Sigmoid colon (tissue), 7 donors: ENCODE measurements around the gene SLCO2B1. TPM values are rescaled to one million over a fixed set of nuclear protein-coding genes. Genes with fewer than 3 reads are reported as not detected.
"Not testable (repeated sequence)": the region's sequence is repeated elsewhere in the genome, so short reads cannot be mapped to it uniquely, and the experiment has no call there.

ENCODE experiments used
- DNase-seq: peaks from one replicate; pipeline ENCODE4 v3.0.0-alpha.2; 2019
- H3K27ac ChIP-seq, 4 donors: fragments of 200-600 bp; sonication (generic); one replicate each; pipeline ENCODE4 v1.5.1; 2016 to 2019; ENCODE audit warnings: mild to moderate bottlenecking in 1 of 4
- H3K27me3 ChIP-seq, 3 donors: fragments of 200-600 bp; sonication (generic); one replicate each; pipeline ENCODE4 v1.5.1; 2019; ENCODE audit warnings: mild to moderate bottlenecking in 1 of 3
- H3K36me3 ChIP-seq, 4 donors: fragments of 200-600 bp; sonication (generic); one replicate each; pipeline ENCODE4 v1.5.1; 2016 to 2019
- H3K4me1 ChIP-seq, 4 donors: fragments of 200-600 bp; sonication (generic); one replicate each; pipeline ENCODE4 v1.5.1; 2017 to 2019
- H3K4me3 ChIP-seq, 4 donors: fragments of 200-600 bp; sonication (generic); one replicate each; pipeline ENCODE4 v1.5.1; 2017 to 2019; ENCODE audit warnings: mild to moderate bottlenecking in 2 of 4, moderate library complexity in 1 of 4
- H3K9me3 ChIP-seq, 4 donors: fragments of 200-600 bp in 3 of 4; sonication (generic) in 3 of 4; one replicate each; pipeline versions ENCODE4 v1.5.1 to v1.6.1; 2013 to 2019
- EP300 ChIP-seq, 4 donors: sonication (generic); formaldehyde crosslinking; IDR thresholded peaks; one replicate each; pipeline ENCODE4 v1.6.1; 2017; ENCODE audit warnings: antibody characterized with exemption in 4 of 4
- POLR2A ChIP-seq, 2 donors: fragments of 450-650 bp; IDR thresholded peaks; one replicate each; pipeline ENCODE4 v1.6.1; 2016; ENCODE audit warnings: antibody characterized with exemption in 2 of 2, mild to moderate bottlenecking in 2 of 2, moderate library complexity in 2 of 2
- POLR2AphosphoS5 ChIP-seq, 4 donors: sonication (generic); formaldehyde crosslinking; IDR thresholded peaks; one replicate each; pipeline ENCODE4 v1.6.1; 2017; ENCODE audit warnings: antibody characterized with exemption in 4 of 4
- WGBS, 2 donors: extraction: QIAGEN DNeasy Blood & Tissue Kit; methylation state at CpG; one replicate each; pipeline ENCODE4 v1.1.7; 2013; 5-methylcytosine and 5-hydroxymethylcytosine counted together
- intact Hi-C: fragments of 100-400 bp; cut with DNase I; formaldehyde crosslinking; loops from one replicate; pipeline ENCODE4 v1.15.1; 2023
- polyA plus RNA-seq, 3 donors: library from polyadenylated mRNA; stranded (reverse); fragments of 200-250 nt; gene quantifications; one replicate each; pipeline ENCODE4 v1.2.3, GENCODE V29; 2013
- total RNA-seq, 4 donors: library from RNA; depleted of rRNA; stranded (reverse); fragments of >200 nt; gene quantifications; one replicate each; pipeline ENCODE4 v1.1.0, GENCODE V29; 2016
- TF ChIP-seq, protein P1 (sequence below), 4 experiments: fragments of 450-650 bp in 3 of 4; fragments of 200-600 bp in 1 of 4; IDR thresholded peaks; one replicate each; pipeline ENCODE4 v1.5.1; 2016 to 2019; ENCODE audit warnings: antibody characterized with exemption in 4 of 4, mild to moderate bottlenecking in 3 of 4, moderate library complexity in 2 of 4
- donor health status: healthy with polysubstance abuse.
- donor health status: Bipolar disorder and iron deficiency.
- donor health status: healthy.

Gene SLCO2B1
- total RNA-seq (10 to 100 TPM; 19.4 to 31.7 (median 29.6) TPM), polyA plus RNA-seq (10 to 100 TPM in 2 of 3 donors, 1 to 10 TPM in 1; 7.8 to 47.0 (median 22.4) TPM)

DNA sequence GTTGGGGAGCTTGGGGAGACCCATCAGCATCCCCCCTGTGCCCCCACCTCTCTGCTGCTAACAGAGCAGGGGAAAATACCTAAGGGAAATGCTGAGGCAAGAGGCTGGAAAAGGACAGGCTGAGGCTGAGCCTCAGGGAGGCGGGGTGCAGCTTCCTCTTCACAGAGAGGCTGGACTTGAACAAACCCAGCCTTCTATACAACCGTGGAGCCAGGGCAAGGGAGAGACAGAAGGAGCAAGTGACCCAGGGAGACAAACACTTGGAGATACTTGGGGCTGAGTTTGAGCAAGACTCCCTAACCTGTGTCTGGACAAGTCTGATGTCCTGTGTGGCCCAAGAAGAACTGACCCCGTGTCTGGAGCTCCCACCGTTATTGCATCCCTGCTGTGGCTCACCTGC is at the start of gene SLCO2B1:
SLCO2B1 (plus strand) TSS at position 229 of the 400 bp plus-strand sequence. CDS start 275 bp downstream, outside the sequence.
- H3K27ac ChIP-seq = peak within 1 kb of the TSS in 2 of 4 donors; percentile 38 to 44
- H3K4me3 ChIP-seq = peak within 1 kb of the TSS in 3 of 4 donors; percentile 17 to 37 (median 30)
- WGBS, 2 donors = 10 to 40% methylated on average over 4 of the region's 4 CpGs

DNA sequence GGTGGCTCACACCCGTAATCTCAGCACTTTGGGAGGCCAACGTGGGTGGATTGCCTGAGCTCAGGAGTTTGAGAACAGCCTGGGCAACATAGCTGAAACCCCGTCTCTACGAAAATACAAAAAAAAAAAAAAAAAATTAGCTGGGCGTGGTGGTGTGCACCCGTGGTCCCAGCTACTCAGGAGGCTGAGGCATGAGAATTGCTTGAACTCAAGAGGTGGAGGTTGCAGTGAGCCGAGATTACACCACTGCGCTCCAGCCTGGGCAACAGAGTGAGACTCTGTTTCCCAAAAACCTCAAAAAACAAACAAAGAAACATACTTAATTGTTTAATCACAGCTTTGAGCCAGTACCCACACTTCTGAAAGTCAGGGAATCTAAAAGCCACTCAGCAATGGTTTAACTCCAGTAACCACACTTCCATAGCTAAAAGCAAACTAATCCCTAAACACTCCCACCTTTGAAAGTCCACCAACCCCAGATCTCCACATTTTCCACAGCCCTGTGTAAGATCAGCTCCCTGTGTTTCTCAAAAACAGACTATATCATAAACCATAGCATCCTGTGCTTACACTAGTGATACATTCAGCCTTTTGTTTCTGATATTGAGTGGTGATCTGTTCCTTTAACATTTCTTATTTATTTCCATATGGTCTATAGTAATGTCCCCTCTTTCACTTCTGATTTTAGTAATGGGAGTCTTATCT is 49.3 kb upstream of the SLCO2B1 start:
- no peak for DNase-seq
- WGBS, 2 donors = 74 to 85% methylated on average over 8 of the region's 8 CpGs
- no peaks in the 10 kb centered on the region for H3K4me1 ChIP-seq
- H3K4me3 ChIP-seq = no peak overlapping the region
- no peaks in the 10 kb centered on the region for H3K9me3 ChIP-seq
- TF ChIP-seq EP300 (IDR thresholded peaks at IDR 0.05) (no peak), POLR2A (IDR thresholded peaks at IDR 0.05) (no peak), POLR2AphosphoS5 (IDR thresholded peaks at IDR 0.05) (no peak)
- TF ChIP-seq, protein P1, sequence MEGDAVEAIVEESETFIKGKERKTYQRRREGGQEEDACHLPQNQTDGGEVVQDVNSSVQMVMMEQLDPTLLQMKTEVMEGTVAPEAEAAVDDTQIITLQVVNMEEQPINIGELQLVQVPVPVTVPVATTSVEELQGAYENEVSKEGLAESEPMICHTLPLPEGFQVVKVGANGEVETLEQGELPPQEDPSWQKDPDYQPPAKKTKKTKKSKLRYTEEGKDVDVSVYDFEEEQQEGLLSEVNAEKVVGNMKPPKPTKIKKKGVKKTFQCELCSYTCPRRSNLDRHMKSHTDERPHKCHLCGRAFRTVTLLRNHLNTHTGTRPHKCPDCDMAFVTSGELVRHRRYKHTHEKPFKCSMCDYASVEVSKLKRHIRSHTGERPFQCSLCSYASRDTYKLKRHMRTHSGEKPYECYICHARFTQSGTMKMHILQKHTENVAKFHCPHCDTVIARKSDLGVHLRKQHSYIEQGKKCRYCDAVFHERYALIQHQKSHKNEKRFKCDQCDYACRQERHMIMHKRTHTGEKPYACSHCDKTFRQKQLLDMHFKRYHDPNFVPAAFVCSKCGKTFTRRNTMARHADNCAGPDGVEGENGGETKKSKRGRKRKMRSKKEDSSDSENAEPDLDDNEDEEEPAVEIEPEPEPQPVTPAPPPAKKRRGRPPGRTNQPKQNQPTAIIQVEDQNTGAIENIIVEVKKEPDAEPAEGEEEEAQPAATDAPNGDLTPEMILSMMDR (IDR thresholded peaks at IDR 0.05) = no peak
- no peak overlapping the region for H3K27ac ChIP-seq
- H3K36me3 ChIP-seq = no peaks in the 10 kb centered on the region
- intact Hi-C loops = no loop called here
- no peaks in the 10 kb centered on the region for H3K27me3 ChIP-seq

More for the DNA sequence above, at the start of gene SLCO2B1:
- TF ChIP-seq POLR2A (IDR thresholded peaks at IDR 0.05) (no peak), EP300 (IDR thresholded peaks at IDR 0.05) (no peak), POLR2AphosphoS5 (IDR thresholded peaks at IDR 0.05) (peak in 1 of 4 donors; percentile 26)
- Histone ChIP-seq H3K36me3 (no peaks in the 10 kb centered on the region), H3K4me1 (no peaks in the 10 kb centered on the region), H3K9me3 (no peaks in the 10 kb centered on the region), H3K27me3 (no peaks in the 10 kb centered on the region)
- intact Hi-C loops = no loop called here
- DNase-seq = no peak

- H3K4me3 ChIP-seq = no peak overlapping the region
- no peaks in the 10 kb centered on the region for H3K27me3 ChIP-seq
- DNase-seq = no peak
- intact Hi-C loops = no loop called here
- no peaks in the 10 kb centered on the region for H3K36me3 ChIP-seq
- WGBS, 2 donors = 76 to 80% methylated on average over 5 of the region's 5 CpGs
- H3K27ac ChIP-seq = no peak overlapping the region
- no peaks in the 10 kb centered on the region for H3K9me3 ChIP-seq
- TF ChIP-seq, protein P1 (IDR thresholded peaks at IDR 0.05) = no peak
- no peak for TF ChIP-seq POLR2AphosphoS5 (IDR thresholded peaks at IDR 0.05)
- TF ChIP-seq EP300 (IDR thresholded peaks at IDR 0.05) = no peak
- no peak for TF ChIP-seq POLR2A (IDR thresholded peaks at IDR 0.05)
- H3K4me1 ChIP-seq = no peaks in the 10 kb centered on the region
Observed at GRCh38 chr11:75103380-75104026, 47.4 kb upstream of the SLCO2B1 start.

GRCh38 chr11:75105462-75105925 is 45.4 kb upstream of the SLCO2B1 start:
- intact Hi-C loops = no loop called here

DNA sequence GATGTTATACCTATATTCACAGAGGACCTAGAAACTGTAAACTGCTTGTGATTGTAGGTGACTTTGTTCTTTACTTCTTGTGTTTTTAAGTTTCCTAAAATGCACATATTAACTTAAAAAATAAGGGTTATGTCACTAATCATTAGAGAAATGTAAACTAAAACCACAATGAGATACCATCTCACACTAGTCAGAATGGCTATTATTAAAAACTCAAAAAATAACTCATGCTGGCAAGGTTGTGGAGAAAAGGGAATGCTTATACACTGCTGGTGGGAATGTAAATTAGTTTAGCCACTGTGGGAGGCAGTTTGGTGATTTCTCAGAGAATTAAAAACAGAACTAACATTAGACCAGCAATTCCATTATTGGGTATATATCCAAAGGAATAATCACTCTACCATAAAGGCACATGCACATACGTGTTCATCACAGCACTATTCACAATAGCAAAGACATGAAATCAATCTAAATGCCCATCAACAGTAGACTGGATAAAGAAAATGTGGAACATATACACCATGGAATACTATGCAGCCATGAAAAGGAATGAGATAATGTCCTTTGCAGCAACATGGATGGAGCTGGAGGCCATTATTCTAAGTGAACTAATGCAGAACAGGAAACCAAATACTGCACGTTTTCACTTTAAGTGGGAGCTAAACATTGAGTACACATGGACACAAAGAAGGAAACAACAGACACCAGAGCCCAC is 44.8 kb upstream of the SLCO2B1 start:
- intact Hi-C loops, H3K4me3 ChIP-seq, H3K4me1 ChIP-seq, H3K27me3 ChIP-seq, H3K36me3 ChIP-seq, H3K27ac ChIP-seq, DNase-seq, H3K9me3 ChIP-seq: not testable (repeated sequence)
- WGBS, 2 donors = 77% methylated on average over 2 of the region's 2 CpGs

More at GRCh38 chr11:75105462-75105925, 45.4 kb upstream of the SLCO2B1 start:
- no peak for DNase-seq
- H3K27ac ChIP-seq = no peak overlapping the region
- TF ChIP-seq POLR2A (IDR thresholded peaks at IDR 0.05) (no peak), POLR2AphosphoS5 (IDR thresholded peaks at IDR 0.05) (no peak), EP300 (IDR thresholded peaks at IDR 0.05) (no peak)
- TF ChIP-seq, protein P1 (IDR thresholded peaks at IDR 0.05) = no peak
- no peaks in the 10 kb centered on the region for H3K4me1 ChIP-seq
- H3K36me3 ChIP-seq = no peaks in the 10 kb centered on the region
- 47 to 66% methylated on average over 9 of the region's 9 CpGs for WGBS, 2 donors
- H3K27me3 ChIP-seq = no peaks in the 10 kb centered on the region
- no peak overlapping the region for H3K4me3 ChIP-seq
- H3K9me3 ChIP-seq = no peaks in the 10 kb centered on the region
